GM19193 (cell line): Measurements from ENCODE around the gene PLPPR3.
A peak's percentile ranks its signal among the peaks of the same experiment; 100 is the strongest.

Source experiments
- POLR2A ChIP-seq: IDR thresholded peaks from 4 replicates; pipeline ENCODE4 v1.6.1; 2011; ENCODE audit not compliant: insufficient read depth, insufficient read length; ENCODE audit errors: extremely low read depth

Gene PLPPR3

GRCh38 chr19:815079-815774 lies 6.5 kb downstream of the PLPPR3 start:
- no peak for TF ChIP-seq POLR2A

- TF ChIP-seq POLR2A, result peak; percentile 53
These were observed 7.3 kb downstream of the PLPPR3 start for GRCh38 chr19:814152-815078.

GRCh38 chr19:813219-814151 lies 8.3 kb downstream of the PLPPR3 start:
- TF ChIP-seq POLR2A, result peak; percentile 30

- TF ChIP-seq POLR2A, result no peak
These were observed 9.0 kb downstream of the PLPPR3 start for GRCh38 chr19:812747-813218.

GRCh38 chr19:812049-812746 lies 9.6 kb downstream of the PLPPR3 start:
- no peak for TF ChIP-seq POLR2A

GRCh38 chr19:811506-812048 lies 10.2 kb downstream of the PLPPR3 start:
- TF ChIP-seq POLR2A, result no peak

GRCh38 chr19:810883-811489 lies 10.8 kb downstream of the PLPPR3 start:
- TF ChIP-seq POLR2A, result no peak

GRCh38 chr19:810077-810855 lies 11.5 kb downstream of the PLPPR3 start:
- TF ChIP-seq POLR2A, result no peak

- TF ChIP-seq POLR2A, result peak; percentile 21
These were observed 13.4 kb downstream of the PLPPR3 start for GRCh38 chr19:808423-808775.

GRCh38 chr19:807627-808422 lies 13.9 kb downstream of the PLPPR3 start:
- TF ChIP-seq POLR2A, result no peak

- TF ChIP-seq POLR2A, result no peak
These were observed 14.8 kb downstream of the PLPPR3 start for GRCh38 chr19:806815-807421.

GRCh38 chr19:805600-806550 lies 15.9 kb downstream of the PLPPR3 start:
- TF ChIP-seq POLR2A, result no peak
